Endothelial cell of umbilical vein (primary cell): ENCODE measurements around the gene TRIM7. TPM values are rescaled to one million over a fixed set of nuclear protein-coding genes. Genes with fewer than 3 reads are reported as not detected.

Experiments used
- BruUV-seq: library from RNA; stranded (reverse); fragments of 400-500 nt; replicated peaks from 2 replicates; lab custom pipeline; 2021; lab: Mats Ljungman, UMichigan
- CTCF ChIA-PET: fragments of 300-600, 350-600 bp; sonication (Branson Sonifier 250); formaldehyde crosslinking; loops from one replicate; lab custom pipeline; 2021; ENCODE audit warnings: antibody characterized with exemption, inconsistent platforms; lab: Charles Lee
- POLR2A ChIA-PET: fragments of 300-600, 350-600 bp; sonication (Branson Sonifier 250); formaldehyde crosslinking; loops from one replicate; lab custom pipeline; 2021; ENCODE audit warnings: antibody characterized with exemption, inconsistent platforms; lab: Charles Lee
- DNase-seq: peaks from one replicate; pipeline ENCODE4 v3.0.0-alpha.2; 2011; ENCODE audit warnings: low read depth, low spot score
- FAIRE-seq: peaks from 2 replicates; lab custom pipeline; 2011; peaks lifted over from hg19 to GRCh38; lab: Jason Lieb, UNC
- H2AFZ ChIP-seq: 2 replicates; pipeline ENCODE4 v1.6.0; 2012; ENCODE audit warnings: low read depth, low read length, control low read depth, inconsistent platforms
- H3K27ac ChIP-seq: 2 replicates; pipeline ENCODE4 v1.5.1; 2011; ENCODE audit warnings: low read depth, mild to moderate bottlenecking, control low read depth, low read length, moderate library complexity; ENCODE audit not compliant: insufficient read depth
- H3K27me3 ChIP-seq, 2 experiments: 2 replicates each; pipeline versions ENCODE4 v1.6.0 to v1.6.1; 2011; ENCODE audit warnings: low read length in 2 of 2, mixed read lengths in 1 of 2; ENCODE audit not compliant: control insufficient read depth in 2 of 2, insufficient read depth in 2 of 2
- H3K36me3 ChIP-seq, 2 experiments: 2 replicates in 1 of 2; 3 replicates in 1 of 2; pipeline ENCODE4 v1.5.1; 2011; ENCODE audit warnings: low read length in 2 of 2, mild to moderate bottlenecking in 1 of 2, moderate library complexity in 1 of 2; ENCODE audit not compliant: control insufficient read depth in 2 of 2, insufficient read depth in 2 of 2; ENCODE audit errors: extremely low read depth in 1 of 2
- H3K4me1 ChIP-seq: 3 replicates; pipeline ENCODE4 v1.5.1; 2011; ENCODE audit warnings: mild to moderate bottlenecking, low read length; ENCODE audit not compliant: control insufficient read depth, insufficient read depth; ENCODE audit errors: extremely low read depth
- H3K4me2 ChIP-seq: 2 replicates; pipeline ENCODE4 v1.6.1; 2011; ENCODE audit warnings: low read length, control low read depth, mixed read lengths; ENCODE audit not compliant: insufficient read depth
- H3K4me3 ChIP-seq, 3 experiments: fragments of 200-600 bp in 1 of 3; sonication (generic), shearing (Covaris generic) in 1 of 3; replicated peaks in 1 of 3; 2 replicates each; pipeline ENCODE4 v1.5.1; 2011 to 2016; ENCODE audit warnings: control low read depth in 3 of 3, low read length in 3 of 3, mild to moderate bottlenecking in 2 of 3, inconsistent platforms in 1 of 3, low read depth in 1 of 3, moderate library complexity in 1 of 3; ENCODE audit not compliant: insufficient read depth in 1 of 3
- H3K79me2 ChIP-seq: 2 replicates; pipeline ENCODE4 v1.6.0; 2012; ENCODE audit warnings: low read length, inconsistent platforms; ENCODE audit not compliant: control insufficient read depth, insufficient read depth
- H3K9ac ChIP-seq: replicated peaks from 2 replicates; pipeline ENCODE3; 2011; ENCODE audit warnings: low read length, control low read depth; ENCODE audit not compliant: insufficient read depth; ENCODE audit errors: extremely low read depth
- H3K9me1 ChIP-seq: replicated peaks from 3 replicates; pipeline ENCODE4 v1.6.0; 2011; ENCODE audit warnings: mild to moderate bottlenecking, low read length; ENCODE audit not compliant: control insufficient read depth, insufficient read depth; ENCODE audit errors: extremely low read depth
- H3K9me3 ChIP-seq: replicated peaks from 2 replicates; pipeline ENCODE4 v1.5.1; 2012; ENCODE audit warnings: low read length, inconsistent platforms; ENCODE audit not compliant: control insufficient read depth, insufficient read depth
- H4K20me1 ChIP-seq: replicated peaks from 2 replicates; pipeline ENCODE3; 2011; ENCODE audit warnings: mild to moderate bottlenecking, low read length; ENCODE audit not compliant: control insufficient read depth, insufficient read depth; ENCODE audit errors: extremely low read depth
- CTCF ChIP-seq, 2 donors: IDR thresholded peaks; 1 replicate in 1 of 2; 2 replicates in 1 of 2; pipeline ENCODE4 v1.5.1; 2011; ENCODE audit warnings: low read length in 2 of 2, mild to moderate bottlenecking in 2 of 2, moderate library complexity in 2 of 2, control low read depth in 1 of 2, inconsistent platforms in 1 of 2, low read depth in 1 of 2; ENCODE audit not compliant: insufficient read depth in 1 of 2; ENCODE audit errors: extremely low read depth in 1 of 2
- EZH2 ChIP-seq: IDR thresholded peaks from 2 replicates; pipeline ENCODE4 v1.6.1; 2012; ENCODE audit warnings: borderline replicate concordance, low read depth, mild to moderate bottlenecking, moderate library complexity, low read length, inconsistent platforms; ENCODE audit not compliant: severe bottlenecking
- FOS ChIP-seq: IDR thresholded peaks from 2 replicates; pipeline ENCODE4 v1.6.1; 2011; ENCODE audit warnings: mild to moderate bottlenecking, low read length, moderate library complexity, borderline replicate concordance; ENCODE audit not compliant: insufficient read depth
- GATA2 ChIP-seq: IDR thresholded peaks from 2 replicates; pipeline ENCODE4 v1.7.0; 2011; ENCODE audit warnings: low read depth, mild to moderate bottlenecking, moderate library complexity, mixed read lengths, low read length; ENCODE audit not compliant: insufficient read length, insufficient read depth
- JUN ChIP-seq: IDR thresholded peaks from 2 replicates; pipeline ENCODE4 v1.6.1; 2011; ENCODE audit warnings: borderline replicate concordance, low read depth; ENCODE audit not compliant: insufficient read length, insufficient read depth
- MAX ChIP-seq: IDR thresholded peaks from 2 replicates; pipeline ENCODE4 v1.6.1; 2011; ENCODE audit not compliant: insufficient read depth, insufficient read length
- MYC ChIP-seq: IDR thresholded peaks from one replicate; pipeline ENCODE4 v1.6.1; 2011; ENCODE audit warnings: mild to moderate bottlenecking, low read depth, low read length
- POLR2A ChIP-seq: IDR thresholded peaks from 2 replicates; pipeline ENCODE4 v1.6.1; 2012; ENCODE audit warnings: low read depth, mild to moderate bottlenecking, control low read depth, low read length
- POLR2AphosphoS5 ChIP-seq: IDR thresholded peaks from 2 replicates; pipeline ENCODE4 v1.6.1; 2012; ENCODE audit warnings: low read depth, mild to moderate bottlenecking, control low read depth, low read length, moderate library complexity; ENCODE audit not compliant: insufficient read depth
- dilution Hi-C: fragments of 300-500 bp; cut with MboI; formaldehyde crosslinking; loops from one replicate; pipeline ENCODE4 v1.15.0; 2019; ENCODE audit warnings: low sequenced_read_pairs; ENCODE audit not compliant: extremely low pct_ligation_motif_present
- intact Hi-C: fragments of 100-400 bp; cut with micrococcal nuclease; formaldehyde crosslinking; loops from one replicate; pipeline ENCODE4 v1.10.0; 2022
- polyA plus RNA-seq, 4 experiments: library from polyadenylated mRNA; depleted of rRNA in 3 of 4; stranded (reverse) in 3 of 4; unstranded in 1 of 4; fragments of >200 nt; gene quantifications; 2 replicates each; pipeline versions ENCODE4 v1.2.1 to v1.2.3, GENCODE V29; 2011 to 2012; ENCODE audit warnings: missing spikeins in 1 of 4
- total RNA-seq: library from RNA; stranded (reverse); gene quantifications from 2 replicates; pipeline ENCODE4 v1.2.3, GENCODE V29; 2021

The TRIM7 gene
- total and polyA plus RNA-seq, 2 donors (not counting 3 experiments of a cell fraction or from before 2014, with no cell fraction given): 2.7 to 3.4 TPM

DNA sequence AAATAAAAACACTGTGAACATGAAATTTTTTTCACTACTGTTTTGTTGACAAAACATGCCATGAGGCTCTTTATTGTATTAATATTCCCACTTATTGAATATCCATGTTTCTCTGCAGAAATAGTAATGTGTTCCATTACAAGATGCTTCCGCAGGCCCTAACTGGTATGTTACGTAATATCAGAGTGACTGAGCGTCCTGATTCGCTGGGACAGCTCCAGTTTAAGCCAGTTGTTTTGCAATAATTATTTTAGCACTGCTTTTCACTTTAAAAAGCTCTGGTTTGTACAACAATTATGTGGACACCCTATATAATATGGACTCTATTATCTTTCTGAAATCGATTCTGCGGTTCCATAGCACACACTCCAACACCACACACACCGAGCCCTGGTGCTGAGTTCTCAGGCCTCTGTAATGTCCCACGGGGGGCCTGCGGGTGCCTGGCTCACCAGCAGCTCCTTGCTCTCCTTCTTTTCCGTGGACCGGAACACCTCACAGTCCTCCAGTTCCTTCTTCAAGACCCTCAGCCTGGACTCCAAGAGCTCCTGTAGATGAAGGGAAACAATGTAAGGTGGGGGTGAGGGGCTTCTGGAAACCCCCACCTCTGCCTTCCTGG is 1.8 kb downstream of the TRIM7 start:
- Histone ChIP-seq H3K9me1 (no peaks in the 10 kb centered on the region), H3K9me3 (no peaks in the 10 kb centered on the region), H2AFZ (no peak overlapping the region), H3K36me3 (no peaks in the 10 kb centered on the region), H3K27ac (no peak overlapping the region), H3K27me3 (peaks cover 0 to 2% of the 10 kb centered on the region in 2 experiments), H4K20me1 (no peaks in the 10 kb centered on the region), H3K4me2 (no peak overlapping the region), H3K9ac (no peak overlapping the region), H3K79me2 (no peaks in the 10 kb centered on the region), H3K4me1 (peaks cover 12% of the 10 kb centered on the region), H3K4me3 (no peak overlapping the region)
- CTCF ChIA-PET: interaction anchor here (0.9 to 8.0 kb wide), 4 partner anchors 11 to 19 kb away, joined by 3 to 95 read pairs (median 8); no protein-coding TSS in a partner anchor
- intact Hi-C loops (loop anchor here (10.0 kb wide), 1 partner anchor 1648 kb away; the partner anchor contains the start of gene RUFY1), dilution Hi-C loops (no loop called here)
- no TSS peak for BruUV-seq
- peak; percentile 42 for FAIRE-seq
- no peak for DNase-seq
- TF ChIP-seq MYC (no peak), JUN (no peak), GATA2 (no peak), POLR2AphosphoS5 (no peak), FOS (no peak), CTCF (IDR thresholded peaks at IDR 0.05; ENCODE audit: extremely low read depth in 1 of 2, insufficient read depth in 1 of 2, low read depth in 1 of 2, low read length in 2 of 2) (no peak), POLR2A (no peak), MAX (no peak), EZH2 (no peak)
- POLR2A ChIA-PET: no interaction called here
